GM12878 (cell line): ENCODE measurements around the gene COL7A1. TPM values are rescaled to one million over a fixed set of nuclear protein-coding genes. Genes with fewer than 3 reads are reported as not detected.

Experiments used
- ATAC-seq: fragments of 200-7000 bp; cut with Tn5 transposase; 3 replicates; pipeline ENCODE4 v1.9.1; 2020; ENCODE audit warnings: mild to moderate bottlenecking, moderate library complexity
- BruUV-seq: library from RNA; stranded (reverse); fragments of 400-500 nt; replicated peaks from 2 replicates; lab custom pipeline; 2021; lab: Mats Ljungman, UMichigan
- CTCF ChIA-PET: fragments of 300-600 bp; sonication (Branson Sonifier 250); formaldehyde crosslinking; extraction: SDS; loops from one replicate; lab custom pipeline; 2021; ENCODE audit warnings: inconsistent platforms; lab: Yijun Ruan, JAX
- POLR2A ChIA-PET: fragments of 350-600 bp; formaldehyde crosslinking; extraction: SDS; loops from one replicate; lab custom pipeline; 2021; ENCODE audit warnings: inconsistent platforms; lab: Charles Lee
- RAD21 ChIA-PET: fragments of 300-600 bp; sonication (Branson Sonifier 250); formaldehyde crosslinking; loops from one replicate; lab custom pipeline; 2023; ENCODE audit warnings: antibody characterized with exemption; ENCODE audit not compliant: unreplicated experiment; lab: Charles Lee
- SMC1A ChIA-PET: fragments of 300-600 bp; sonication (Branson Sonifier 250); formaldehyde crosslinking; loops from one replicate; lab custom pipeline; 2023; ENCODE audit not compliant: unreplicated experiment, uncharacterized antibody; lab: Charles Lee
- DNase-seq: peaks from one replicate; pipeline ENCODE4 v3.0.0-alpha.2; 2011; ENCODE audit warnings: low read depth, low spot score
- FAIRE-seq: peaks from 3 replicates; lab custom pipeline; 2011; peaks lifted over from hg19 to GRCh38; lab: Jason Lieb, UNC
- H2AFZ ChIP-seq: 2 replicates; pipeline ENCODE4 v1.6.0; 2011; ENCODE audit warnings: low read depth, low read length, control low read depth; ENCODE audit not compliant: control insufficient read depth
- H3K27ac ChIP-seq: 2 replicates; pipeline ENCODE4 v1.5.1; 2011; ENCODE audit warnings: control low read depth; ENCODE audit not compliant: control insufficient read depth, insufficient read depth
- H3K27me3 ChIP-seq, 2 experiments: replicated peaks in 1 of 2; 2 replicates each; pipeline versions ENCODE4 v1.6.0 to v1.6.1; 2011; ENCODE audit warnings: low read length in 1 of 2; ENCODE audit not compliant: control insufficient read depth in 2 of 2, insufficient read depth in 2 of 2
- H3K36me3 ChIP-seq, 2 experiments: 2 replicates each; pipeline ENCODE4 v1.5.1; 2011; ENCODE audit warnings: low read length in 1 of 2; ENCODE audit not compliant: control insufficient read depth in 2 of 2, insufficient read depth in 2 of 2
- H3K4me1 ChIP-seq: 2 replicates; pipeline ENCODE4 v1.6.1; 2011; ENCODE audit warnings: mild to moderate bottlenecking, low read length, moderate library complexity, mixed read lengths; ENCODE audit not compliant: control insufficient read depth, insufficient read depth
- H3K4me2 ChIP-seq: 2 replicates; pipeline ENCODE4 v1.6.0; 2011; ENCODE audit warnings: control low read depth; ENCODE audit not compliant: control insufficient read depth, insufficient read depth
- H3K4me3 ChIP-seq: fragments of 200-600 bp; sonication (generic); 2 replicates; pipeline ENCODE4 v1.5.1; 2016
- H3K79me2 ChIP-seq: 2 replicates; pipeline ENCODE4 v1.6.0; 2011; ENCODE audit warnings: low read length; ENCODE audit not compliant: control insufficient read depth, insufficient read depth
- H3K9ac ChIP-seq: 2 replicates; pipeline ENCODE4 v1.8.0; 2011; ENCODE audit warnings: low read length, control low read depth, mixed read lengths; ENCODE audit not compliant: control insufficient read depth, insufficient read depth
- H3K9me3 ChIP-seq: replicated peaks from 3 replicates; pipeline ENCODE4 v1.5.1; 2011; ENCODE audit warnings: mild to moderate bottlenecking, low read length; ENCODE audit not compliant: control insufficient read depth, insufficient read depth
- H4K20me1 ChIP-seq: 2 replicates; pipeline ENCODE4 v1.6.0; 2011; ENCODE audit not compliant: control insufficient read depth, insufficient read depth
- BHLHE40 ChIP-seq, 2 experiments: fragments of 450-650 bp in 1 of 2; IDR thresholded peaks; 2 replicates each; pipeline ENCODE4 v1.6.1; 2011 to 2017; ENCODE audit warnings: low read depth in 2 of 2, borderline replicate concordance in 1 of 2, improper control_type of control experiment in 1 of 2, low read length in 1 of 2, mild to moderate bottlenecking in 1 of 2
- BMI1 ChIP-seq: fragments of 450-650 bp; IDR thresholded peaks from 2 replicates; pipeline ENCODE4 v1.6.1; 2016; ENCODE audit warnings: mild to moderate bottlenecking, moderate library complexity, borderline replicate concordance
- EGR1 ChIP-seq, 2 experiments: IDR thresholded peaks; 1 replicate in 1 of 2; 2 replicates in 1 of 2; pipeline ENCODE4 v1.6.1; 2011 to 2012; ENCODE audit warnings: low read depth in 2 of 2, low read length in 2 of 2, borderline replicate concordance in 1 of 2, mild to moderate bottlenecking in 1 of 2, moderate library complexity in 1 of 2
- EZH2 ChIP-seq: IDR thresholded peaks from 2 replicates; pipeline ENCODE4 v1.6.1; 2012; ENCODE audit warnings: low read depth, mild to moderate bottlenecking, control low read depth, inconsistent platforms, low read length, borderline replicate concordance; ENCODE audit not compliant: control insufficient read depth
- PML ChIP-seq: IDR thresholded peaks from 2 replicates; pipeline ENCODE4 v1.6.1; 2012; ENCODE audit warnings: low read length, inconsistent platforms
- RB1 ChIP-seq: fragments of 450-650 bp; formaldehyde crosslinking; IDR thresholded peaks from 2 replicates; pipeline ENCODE4 v1.6.1; 2017; ENCODE audit warnings: mild to moderate bottlenecking, borderline replicate concordance
- RCOR1 ChIP-seq: conservative IDR thresholded peaks from 2 replicates; pipeline ENCODE4 v1.6.1; 2012; ENCODE audit warnings: low read depth, low read length, improper control_type of control experiment
- RELA ChIP-seq: fragments of 450-650 bp; IDR thresholded peaks from 2 replicates; pipeline ENCODE4 v1.8.0; 2014; ENCODE audit warnings: borderline replicate concordance; ENCODE audit not compliant: partially characterized antibody
- SMAD1 ChIP-seq: fragments of 450-650 bp; IDR thresholded peaks from 2 replicates; pipeline ENCODE4 v1.6.1; 2018; ENCODE audit warnings: mild to moderate bottlenecking, low read depth; ENCODE audit not compliant: partially characterized antibody
- SMARCA5 ChIP-seq: fragments of 450-650 bp; IDR thresholded peaks from 2 replicates; pipeline ENCODE4 v1.6.1; 2017; ENCODE audit warnings: mild to moderate bottlenecking
- TBL1XR1 ChIP-seq: IDR thresholded peaks from 2 replicates; pipeline ENCODE4 v1.6.1; 2012; ENCODE audit warnings: low read depth, low read length, improper control_type of control experiment
- TCF3 ChIP-seq: IDR thresholded peaks from 2 replicates; pipeline ENCODE4 v1.6.1; 2012; ENCODE audit warnings: low read depth, mild to moderate bottlenecking, low read length, borderline replicate concordance; ENCODE audit not compliant: insufficient read depth
- WGBS: methylation state at CpG from one replicate; pipeline ENCODE4 v1.1.6; 2016; ENCODE audit warnings: low lambda C conversion rate; ENCODE audit not compliant: insufficient replicate concordance, insufficient coverage; ENCODE audit errors: missing lambda C conversion rate; 5-methylcytosine and 5-hydroxymethylcytosine counted together
- in situ Hi-C: fragments of 300-500 bp; cut with MboI; formaldehyde crosslinking; loops from 9 replicates; pipeline ENCODE4 v1.14.3; 2018; ENCODE audit warnings: mixed read lengths
- intact Hi-C: fragments of 100-400 bp; cut with micrococcal nuclease; formaldehyde crosslinking; loops from one replicate; pipeline ENCODE4 v1.14.2; 2022; ENCODE audit not compliant: unreplicated experiment
- polyA plus RNA-seq, 11 experiments: library from polyadenylated mRNA; depleted of rRNA in 4 of 11; unstranded in 6 of 11; stranded (reverse) in 5 of 11; fragments of >200 nt; fragmentation: Nextera tagmentation in 4 of 11; fragmentation: Illumina TruSeq in 1 of 11; extraction: Ambion mirVana in 4 of 11; extraction: Trizol in 1 of 11; gene quantifications; 1 replicate in 1 of 11; 2 replicates in 10 of 11; pipeline versions ENCODE4 v1.2.1 to v1.2.3, GENCODE V29; 2011 to 2016; ENCODE audit warnings: inconsistent platforms in 2 of 11, missing spikeins in 2 of 11, low read depth in 1 of 11
- total RNA-seq, 4 experiments: library from RNA; depleted of rRNA in 3 of 4; stranded (reverse); fragments of >200 nt in 3 of 4; fragmentation: Illumina TruSeq in 1 of 4; extraction: Trizol in 1 of 4; gene quantifications; 2 replicates each; pipeline versions ENCODE4 v1.2.1 to v1.2.3, GENCODE V29; 2013 to 2021
- TF ChIP-seq, protein P1 (sequence below): IDR thresholded peaks from 2 replicates; pipeline ENCODE4 v1.6.1; 2012; ENCODE audit warnings: improper control_type of control experiment, low read depth, low read length; ENCODE audit not compliant: insufficient replicate concordance
- TF ChIP-seq, protein P2 (sequence below): fragments of 450-650 bp; IDR thresholded peaks from 2 replicates; pipeline ENCODE4 v1.6.1; 2017; ENCODE audit warnings: borderline replicate concordance

The COL7A1 gene
- total and polyA plus RNA-seq, 10 of the 15 experiments (the other 5 are each of a cell fraction or from before 2014, with no cell fraction given), result 0.01 to 1.9 (median 0.29) TPM; not detected in 1

DNA sequence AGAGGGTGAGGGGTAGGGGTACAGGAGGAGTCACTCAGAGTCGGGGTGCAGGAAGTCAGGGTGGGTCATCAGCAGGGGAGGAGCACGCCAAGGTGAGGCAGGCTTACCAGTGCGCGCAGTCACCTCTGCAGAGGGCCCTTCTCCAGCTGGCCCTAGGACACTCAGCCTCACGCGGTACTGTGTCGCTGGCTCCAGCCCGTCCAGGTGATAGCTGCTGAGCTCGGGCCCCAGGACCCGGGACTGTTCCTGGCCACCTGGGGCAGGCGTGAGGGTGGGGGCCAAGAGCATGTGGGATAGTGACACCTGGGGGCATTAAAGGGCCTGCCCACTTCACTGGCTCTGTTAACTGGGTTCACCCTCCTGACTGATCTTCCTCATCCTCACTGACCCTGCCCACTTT, 7.4 kb downstream of the COL7A1 start:
- no TSS peak for BruUV-seq
- in situ Hi-C loops, result no loop called here
- POLR2A ChIA-PET, result no interaction called here
- no peak for DNase-seq
- CTCF ChIA-PET, result interaction anchor here (1.1 kb wide), 1 partner anchor 29 kb away, joined by 3 read pairs; no protein-coding TSS in a partner anchor
- no peaks in the 10 kb centered on the region for H3K4me1 ChIP-seq
- ATAC-seq, result no peak
- FAIRE-seq, result no peak
- no peaks in the 10 kb centered on the region for H4K20me1 ChIP-seq
- no peaks in the 10 kb centered on the region for H3K36me3 ChIP-seq
- no peaks in the 10 kb centered on the region for H3K27me3 ChIP-seq
- SMC1A ChIA-PET, result no interaction called here
- no peak overlapping the region for H2AFZ ChIP-seq
- no peak overlapping the region for H3K4me2 ChIP-seq
- no peak overlapping the region for H3K4me3 ChIP-seq
- no peaks in the 10 kb centered on the region for H3K9me3 ChIP-seq
- no peaks in the 10 kb centered on the region for H3K79me2 ChIP-seq
- TF ChIP-seq, protein P1, sequence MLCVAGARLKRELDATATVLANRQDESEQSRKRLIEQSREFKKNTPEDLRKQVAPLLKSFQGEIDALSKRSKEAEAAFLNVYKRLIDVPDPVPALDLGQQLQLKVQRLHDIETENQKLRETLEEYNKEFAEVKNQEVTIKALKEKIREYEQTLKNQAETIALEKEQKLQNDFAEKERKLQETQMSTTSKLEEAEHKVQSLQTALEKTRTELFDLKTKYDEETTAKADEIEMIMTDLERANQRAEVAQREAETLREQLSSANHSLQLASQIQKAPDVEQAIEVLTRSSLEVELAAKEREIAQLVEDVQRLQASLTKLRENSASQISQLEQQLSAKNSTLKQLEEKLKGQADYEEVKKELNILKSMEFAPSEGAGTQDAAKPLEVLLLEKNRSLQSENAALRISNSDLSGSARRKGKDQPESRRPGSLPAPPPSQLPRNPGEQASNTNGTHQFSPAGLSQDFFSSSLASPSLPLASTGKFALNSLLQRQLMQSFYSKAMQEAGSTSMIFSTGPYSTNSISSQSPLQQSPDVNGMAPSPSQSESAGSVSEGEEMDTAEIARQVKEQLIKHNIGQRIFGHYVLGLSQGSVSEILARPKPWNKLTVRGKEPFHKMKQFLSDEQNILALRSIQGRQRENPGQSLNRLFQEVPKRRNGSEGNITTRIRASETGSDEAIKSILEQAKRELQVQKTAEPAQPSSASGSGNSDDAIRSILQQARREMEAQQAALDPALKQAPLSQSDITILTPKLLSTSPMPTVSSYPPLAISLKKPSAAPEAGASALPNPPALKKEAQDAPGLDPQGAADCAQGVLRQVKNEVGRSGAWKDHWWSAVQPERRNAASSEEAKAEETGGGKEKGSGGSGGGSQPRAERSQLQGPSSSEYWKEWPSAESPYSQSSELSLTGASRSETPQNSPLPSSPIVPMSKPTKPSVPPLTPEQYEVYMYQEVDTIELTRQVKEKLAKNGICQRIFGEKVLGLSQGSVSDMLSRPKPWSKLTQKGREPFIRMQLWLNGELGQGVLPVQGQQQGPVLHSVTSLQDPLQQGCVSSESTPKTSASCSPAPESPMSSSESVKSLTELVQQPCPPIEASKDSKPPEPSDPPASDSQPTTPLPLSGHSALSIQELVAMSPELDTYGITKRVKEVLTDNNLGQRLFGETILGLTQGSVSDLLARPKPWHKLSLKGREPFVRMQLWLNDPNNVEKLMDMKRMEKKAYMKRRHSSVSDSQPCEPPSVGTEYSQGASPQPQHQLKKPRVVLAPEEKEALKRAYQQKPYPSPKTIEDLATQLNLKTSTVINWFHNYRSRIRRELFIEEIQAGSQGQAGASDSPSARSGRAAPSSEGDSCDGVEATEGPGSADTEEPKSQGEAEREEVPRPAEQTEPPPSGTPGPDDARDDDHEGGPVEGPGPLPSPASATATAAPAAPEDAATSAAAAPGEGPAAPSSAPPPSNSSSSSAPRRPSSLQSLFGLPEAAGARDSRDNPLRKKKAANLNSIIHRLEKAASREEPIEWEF, result no peak
- no peak for TF ChIP-seq EZH2
- no peak for TF ChIP-seq BHLHE40 (IDR thresholded peaks at IDR 0.05; ENCODE audit: borderline replicate concordance in 1 of 2, low read depth in 2 of 2, low read length in 1 of 2)
- TF ChIP-seq EGR1 (IDR thresholded peaks at IDR 0.05; ENCODE audit: borderline replicate concordance in 1 of 2, low read depth in 2 of 2, low read length in 2 of 2), result no peak
- no peak for TF ChIP-seq RCOR1
- no peak for TF ChIP-seq TCF3
- no peak for TF ChIP-seq RELA
- TF ChIP-seq BMI1, result no peak
- TF ChIP-seq, protein P2, sequence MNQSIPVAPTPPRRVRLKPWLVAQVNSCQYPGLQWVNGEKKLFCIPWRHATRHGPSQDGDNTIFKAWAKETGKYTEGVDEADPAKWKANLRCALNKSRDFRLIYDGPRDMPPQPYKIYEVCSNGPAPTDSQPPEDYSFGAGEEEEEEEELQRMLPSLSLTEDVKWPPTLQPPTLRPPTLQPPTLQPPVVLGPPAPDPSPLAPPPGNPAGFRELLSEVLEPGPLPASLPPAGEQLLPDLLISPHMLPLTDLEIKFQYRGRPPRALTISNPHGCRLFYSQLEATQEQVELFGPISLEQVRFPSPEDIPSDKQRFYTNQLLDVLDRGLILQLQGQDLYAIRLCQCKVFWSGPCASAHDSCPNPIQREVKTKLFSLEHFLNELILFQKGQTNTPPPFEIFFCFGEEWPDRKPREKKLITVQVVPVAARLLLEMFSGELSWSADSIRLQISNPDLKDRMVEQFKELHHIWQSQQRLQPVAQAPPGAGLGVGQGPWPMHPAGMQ, result no peak
- TF ChIP-seq RB1, result no peak
- TF ChIP-seq SMAD1, result no peak
- TF ChIP-seq PML, result no peak
- TF ChIP-seq TBL1XR1, result no peak
- TF ChIP-seq SMARCA5, result no peak
- H3K27ac ChIP-seq, result no peak overlapping the region
- 50% methylated on average over 10 of the region's 11 CpGs for WGBS
- no peak overlapping the region for H3K9ac ChIP-seq
- intact Hi-C loops, result no loop called here
- RAD21 ChIA-PET, result no interaction called here
